GM18511 (cell line): ENCODE measurements around the gene ARGLU1.

Experiments
- ATAC-seq: cut with Tn5 transposase; IDR thresholded peaks from one replicate; pipeline ENCODE4 v1.9.1; 2021; ENCODE audit warnings: mild to moderate bottlenecking, moderate library complexity; ENCODE audit not compliant: unreplicated experiment

The ARGLU1 gene

GRCh38 chr13:106505295-106505694 lies 62.6 kb downstream of the ARGLU1 start:
- no peak for ATAC-seq

GRCh38 chr13:106503730-106504453 lies 64.0 kb downstream of the ARGLU1 start:
- no peak for ATAC-seq

GRCh38 chr13:106503272-106503671 lies 64.7 kb downstream of the ARGLU1 start:
- ATAC-seq: no peak

GRCh38 chr13:106500445-106500844 lies 67.5 kb downstream of the ARGLU1 start:
- no peak for ATAC-seq

- ATAC-seq: peak; percentile 71
These were observed 68.0 kb downstream of the ARGLU1 start for GRCh38 chr13:106499896-106500295.

- ATAC-seq: no peak
These were observed 68.8 kb downstream of the ARGLU1 start for GRCh38 chr13:106499113-106499512.

- no peak for ATAC-seq
These were observed 69.4 kb downstream of the ARGLU1 start for GRCh38 chr13:106498571-106498970.

- no peak for ATAC-seq
These were observed 69.8 kb downstream of the ARGLU1 start for GRCh38 chr13:106498158-106498557.

- ATAC-seq: no peak
These were observed 70.9 kb downstream of the ARGLU1 start for GRCh38 chr13:106497079-106497478.

- no peak for ATAC-seq
These were observed 71.6 kb downstream of the ARGLU1 start for GRCh38 chr13:106496072-106496997.

- ATAC-seq: no peak
These were observed 73.0 kb downstream of the ARGLU1 start for GRCh38 chr13:106494936-106495335.

- no peak for ATAC-seq
These were observed 73.4 kb downstream of the ARGLU1 start for GRCh38 chr13:106494506-106494905.

- peak; percentile 82 for ATAC-seq
These were observed 74.3 kb downstream of the ARGLU1 start for GRCh38 chr13:106493533-106494220.

GRCh38 chr13:106492588-106493475 lies 75.1 kb downstream of the ARGLU1 start:
- ATAC-seq: no peak

GRCh38 chr13:106491928-106492587 lies 75.9 kb downstream of the ARGLU1 start:
- ATAC-seq: no peak
